Smooth muscle cell (in vitro differentiated cells): ENCODE data around the gene SRC. TPM values are rescaled to one million over a fixed set of nuclear protein-coding genes. Genes with fewer than 3 reads are reported as not detected.

ENCODE experiments used
- DNase-seq: peaks from one replicate; lab custom pipeline; 2025; ENCODE audit not compliant: unreplicated experiment; lab: John Stamatoyannopoulos, UW
- H2AFZ ChIP-seq: fragments of 200-600 bp; sonication (generic); 2 replicates; pipeline ENCODE4 v1.6.0; 2016; ENCODE audit warnings: antibody characterized with exemption, low read depth, mild to moderate bottlenecking
- H3F3A ChIP-seq: fragments of 200-600 bp; sonication (generic); 2 replicates; pipeline ENCODE4 v1.6.0; 2017; ENCODE audit warnings: antibody characterized with exemption, low read depth
- H3K27ac ChIP-seq: fragments of 200-600 bp; sonication (generic); 2 replicates; pipeline ENCODE4 v1.5.1; 2016; ENCODE audit warnings: low read depth, mild to moderate bottlenecking
- H3K27me3 ChIP-seq: fragments of 200-600 bp; sonication (generic); 2 replicates; pipeline ENCODE4 v1.6.1; 2016; ENCODE audit warnings: low read depth, mild to moderate bottlenecking
- H3K36me3 ChIP-seq: fragments of 200-600 bp; sonication (generic); 2 replicates; pipeline ENCODE4 v1.5.1; 2016; ENCODE audit warnings: low read depth
- H3K4me1 ChIP-seq: fragments of 200-600 bp; sonication (generic); 2 replicates; pipeline ENCODE4 v1.5.1; 2016; ENCODE audit warnings: low read depth
- H3K4me2 ChIP-seq: fragments of 200-600 bp; sonication (generic); 2 replicates; pipeline ENCODE4 v1.6.0; 2016; ENCODE audit warnings: mild to moderate bottlenecking
- H3K4me3 ChIP-seq: fragments of 200-600 bp; sonication (generic); 2 replicates; pipeline ENCODE4 v1.5.1; 2016; ENCODE audit warnings: mild to moderate bottlenecking
- H3K79me2 ChIP-seq: fragments of 200-600 bp; sonication (generic); 2 replicates; pipeline ENCODE4 v1.6.0; 2016; ENCODE audit warnings: low read depth, mild to moderate bottlenecking
- H3K9ac ChIP-seq: fragments of 200-600 bp; sonication (generic); 2 replicates; pipeline ENCODE4 v1.6.0; 2016; ENCODE audit warnings: low read depth
- H3K9me3 ChIP-seq: fragments of 200-600 bp; sonication (generic); replicated peaks from 2 replicates; pipeline ENCODE4 v1.5.1; 2016; ENCODE audit warnings: low read depth
- H4K20me1 ChIP-seq: fragments of 200-600 bp; sonication (generic); 2 replicates; pipeline ENCODE4 v1.6.0; 2016; ENCODE audit warnings: low read depth
- WGBS: methylation state at CpG from one replicate; pipeline ENCODE4 v1.1.7; 2016; ENCODE audit warnings: low lambda C conversion rate; 5-methylcytosine and 5-hydroxymethylcytosine counted together
- polyA plus RNA-seq: library from polyadenylated mRNA; unstranded; fragments of >200 nt; fragmentation: Nextera tagmentation; extraction: Ambion mirVana; gene quantifications from 2 replicates; pipeline ENCODE4 v1.2.1, GENCODE V29; 2016
- total RNA-seq: library from RNA; depleted of rRNA; stranded (reverse); fragments of >200 nt; gene quantifications from 2 replicates; pipeline ENCODE4 v1.2.3, GENCODE V29; 2014
- TF ChIP-seq, protein P1 (sequence below): fragments of 200-600 bp; sonication (generic); IDR thresholded peaks from 2 replicates; pipeline ENCODE4 v1.5.1; 2017; ENCODE audit warnings: borderline replicate concordance, mild to moderate bottlenecking, antibody characterized with exemption; ENCODE audit not compliant: insufficient read depth, poor library complexity, severe bottlenecking

The SRC gene
- total and polyA plus RNA-seq, 2 experiments from 2014 or later = 26.0 to 36.5 TPM

DNA sequence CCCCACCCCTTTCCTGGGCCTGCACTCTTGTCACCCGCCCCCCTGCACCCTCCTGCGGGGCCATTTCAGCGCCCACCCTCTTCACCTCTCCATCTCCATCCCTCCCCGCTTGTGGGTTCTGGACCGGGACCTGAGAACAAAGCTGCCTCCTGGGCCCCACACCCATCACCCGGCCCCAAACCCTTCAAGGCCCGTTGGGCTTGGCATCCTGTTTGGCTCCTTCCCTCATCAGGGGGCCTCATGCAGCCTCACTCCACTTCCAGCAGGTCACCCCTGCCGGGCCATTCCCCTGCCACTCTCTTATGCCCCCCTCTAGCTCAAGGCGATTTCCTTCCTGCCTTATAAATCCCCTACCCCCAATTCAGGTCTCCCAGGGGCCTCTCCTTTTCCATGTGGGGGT is 67.4 kb downstream of the SRC start:
- no peaks in the 10 kb centered on the region for H3K9me3 ChIP-seq
- H3K4me1 ChIP-seq = peaks cover 21% of the 10 kb centered on the region
- H3K4me2 ChIP-seq = no peak overlapping the region
- no peak for DNase-seq
- TF ChIP-seq, protein P1, sequence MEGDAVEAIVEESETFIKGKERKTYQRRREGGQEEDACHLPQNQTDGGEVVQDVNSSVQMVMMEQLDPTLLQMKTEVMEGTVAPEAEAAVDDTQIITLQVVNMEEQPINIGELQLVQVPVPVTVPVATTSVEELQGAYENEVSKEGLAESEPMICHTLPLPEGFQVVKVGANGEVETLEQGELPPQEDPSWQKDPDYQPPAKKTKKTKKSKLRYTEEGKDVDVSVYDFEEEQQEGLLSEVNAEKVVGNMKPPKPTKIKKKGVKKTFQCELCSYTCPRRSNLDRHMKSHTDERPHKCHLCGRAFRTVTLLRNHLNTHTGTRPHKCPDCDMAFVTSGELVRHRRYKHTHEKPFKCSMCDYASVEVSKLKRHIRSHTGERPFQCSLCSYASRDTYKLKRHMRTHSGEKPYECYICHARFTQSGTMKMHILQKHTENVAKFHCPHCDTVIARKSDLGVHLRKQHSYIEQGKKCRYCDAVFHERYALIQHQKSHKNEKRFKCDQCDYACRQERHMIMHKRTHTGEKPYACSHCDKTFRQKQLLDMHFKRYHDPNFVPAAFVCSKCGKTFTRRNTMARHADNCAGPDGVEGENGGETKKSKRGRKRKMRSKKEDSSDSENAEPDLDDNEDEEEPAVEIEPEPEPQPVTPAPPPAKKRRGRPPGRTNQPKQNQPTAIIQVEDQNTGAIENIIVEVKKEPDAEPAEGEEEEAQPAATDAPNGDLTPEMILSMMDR = no peak
- H3F3A ChIP-seq = no peaks in the 10 kb centered on the region
- H3K79me2 ChIP-seq = no peaks in the 10 kb centered on the region
- 68% methylated on average over 9 of the region's 9 CpGs for WGBS
- H3K27me3 ChIP-seq = peaks cover 11% of the 10 kb centered on the region
- no peak overlapping the region for H3K27ac ChIP-seq
- no peaks in the 10 kb centered on the region for H4K20me1 ChIP-seq
- H3K9ac ChIP-seq = no peak overlapping the region
- H2AFZ ChIP-seq = no peak overlapping the region
- no peak overlapping the region for H3K4me3 ChIP-seq
- H3K36me3 ChIP-seq = no peaks in the 10 kb centered on the region

DNA sequence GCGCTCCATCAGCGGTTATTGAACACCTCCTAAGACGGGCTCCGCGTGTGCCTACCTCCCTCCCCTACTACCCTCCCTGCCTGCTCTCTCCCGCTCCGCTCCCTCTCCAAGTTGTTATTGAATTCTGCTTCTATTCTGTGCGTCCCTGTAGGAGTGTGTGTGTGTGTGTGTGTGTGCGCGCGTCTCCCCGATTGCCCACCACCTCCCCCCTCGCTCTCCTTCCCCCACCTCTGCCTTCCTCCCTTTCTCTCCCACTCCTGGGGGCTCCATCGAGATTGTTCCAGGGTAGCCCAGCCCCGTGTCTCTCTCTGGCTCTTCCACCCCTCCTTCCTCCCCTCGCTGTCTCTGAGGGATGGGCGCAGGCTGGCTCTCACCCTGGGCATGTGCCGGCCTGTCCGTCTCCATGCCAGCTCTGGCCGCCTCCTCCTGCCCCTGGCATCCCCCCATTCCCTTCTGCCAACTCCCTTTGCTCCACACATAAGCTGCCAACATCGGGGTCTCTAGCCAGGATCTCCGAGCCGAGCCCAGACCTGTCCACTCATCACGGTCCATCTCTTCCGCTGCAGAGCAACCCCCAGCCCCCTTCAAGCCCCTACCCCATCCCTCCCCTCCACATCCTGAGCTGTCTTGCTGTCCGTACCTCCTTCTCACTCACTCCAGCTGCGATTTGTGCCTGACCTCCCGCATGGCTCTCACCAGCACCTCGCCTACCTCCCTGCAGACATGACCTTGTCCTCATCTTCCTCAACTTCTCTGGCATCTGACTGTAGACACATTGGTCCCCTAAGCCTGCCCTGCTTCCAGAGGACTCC is 68.5 kb downstream of the SRC start:
- Histone ChIP-seq H3K27ac (no peak overlapping the region), H4K20me1 (no peaks in the 10 kb centered on the region), H3K79me2 (no peaks in the 10 kb centered on the region), H3K27me3 (peaks cover 11% of the 10 kb centered on the region), H2AFZ (no peak overlapping the region), H3F3A (no peaks in the 10 kb centered on the region), H3K4me2 (no peak overlapping the region), H3K36me3 (no peaks in the 10 kb centered on the region), H3K9me3 (no peaks in the 10 kb centered on the region), H3K4me3 (no peak overlapping the region), H3K4me1 (peaks cover 16% of the 10 kb centered on the region), H3K9ac (no peak overlapping the region)
- no peak for DNase-seq
- 77% methylated on average over 22 of the region's 29 CpGs for WGBS
- TF ChIP-seq, protein P1 = no peak

DNA sequence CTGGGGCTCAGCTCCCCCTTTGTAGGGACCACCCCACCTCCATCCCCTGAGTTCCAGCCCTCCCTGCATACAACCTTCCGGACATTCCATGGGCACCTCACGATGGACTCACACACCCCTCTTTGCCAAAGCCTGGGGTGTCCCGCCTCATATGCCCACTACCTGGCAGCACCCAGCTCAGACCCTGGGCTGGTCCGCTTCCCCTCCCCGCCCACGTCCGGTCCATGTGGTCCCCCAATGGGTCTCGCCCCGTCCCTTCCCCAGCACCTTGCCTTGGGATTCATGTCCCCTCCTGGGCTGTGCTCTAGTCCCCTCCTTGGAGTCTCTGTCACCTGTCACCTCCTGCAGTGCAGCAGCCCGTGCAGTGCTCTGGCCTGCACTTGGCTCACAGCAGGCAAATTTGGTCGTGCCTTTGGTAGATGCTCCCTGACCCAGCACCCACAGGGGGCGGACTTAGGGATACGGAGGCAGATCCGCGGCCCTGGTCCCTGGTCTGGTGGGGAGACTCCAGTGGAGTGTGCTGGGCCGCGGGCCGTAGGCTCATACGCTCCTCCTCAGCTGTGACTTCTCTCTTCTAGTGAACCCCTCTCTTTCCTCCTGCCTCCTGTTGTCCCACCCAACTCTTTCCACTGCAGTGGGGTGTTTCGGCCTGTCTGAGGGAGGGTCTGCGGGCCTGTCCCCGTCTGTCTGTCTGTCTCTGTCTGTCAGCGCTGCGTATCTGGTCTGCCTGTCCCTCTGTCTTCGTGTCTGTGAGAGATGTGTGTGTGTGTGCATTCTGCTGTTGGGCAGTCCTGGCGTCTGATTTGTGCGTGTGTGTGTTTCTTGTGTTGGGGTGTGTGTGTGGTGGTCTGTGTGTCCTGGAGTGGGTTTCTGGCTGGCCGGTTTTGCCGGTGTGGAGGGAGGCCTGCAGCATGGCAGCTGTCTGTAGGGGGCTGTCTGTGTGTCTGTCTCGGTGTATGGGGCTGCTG is 69.5 kb downstream of the SRC start:
- Histone ChIP-seq H3F3A (no peaks in the 10 kb centered on the region), H3K27ac (no peak overlapping the region), H3K36me3 (no peaks in the 10 kb centered on the region), H4K20me1 (no peaks in the 10 kb centered on the region), H3K79me2 (no peaks in the 10 kb centered on the region), H2AFZ (no peak overlapping the region), H3K9ac (no peak overlapping the region), H3K27me3 (peaks cover 11% of the 10 kb centered on the region), H3K9me3 (no peaks in the 10 kb centered on the region), H3K4me1 (peaks cover 19% of the 10 kb centered on the region), H3K4me2 (no peak overlapping the region), H3K4me3 (no peak overlapping the region)
- WGBS = 91% methylated on average over 30 of the region's 30 CpGs
- TF ChIP-seq, protein P1 = no peak
- DNase-seq = no peak
